ENCODE results near the gene CHST15. TPM values are rescaled to one million over a fixed set of nuclear protein-coding genes. Genes with fewer than 3 reads are reported as not detected.

CHST15 gene
- total and polyA plus RNA-seq, 8 donors: 2.6 to 30.4 (median 14.6) TPM

DNA sequence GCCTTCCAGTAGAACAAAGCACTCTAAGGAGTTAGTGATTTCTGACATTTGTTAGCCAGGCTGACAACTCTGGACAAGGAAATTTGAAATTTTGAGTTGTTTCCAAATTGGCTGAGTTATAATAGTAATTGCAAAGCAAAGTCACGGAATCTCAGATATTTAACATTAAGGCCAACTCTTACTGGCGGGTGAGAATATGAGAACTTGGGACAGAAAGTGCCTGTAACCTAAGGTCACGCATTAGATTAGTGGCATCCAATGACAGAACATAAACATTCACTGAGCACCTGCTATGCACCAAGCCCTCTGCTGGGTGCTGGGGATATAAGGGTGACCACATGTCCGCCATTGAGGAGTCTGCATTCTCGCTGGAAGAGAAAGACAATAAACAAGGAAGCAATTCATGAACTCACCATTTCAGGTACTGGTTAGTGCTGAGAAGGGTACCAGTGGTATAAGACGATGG is 45.5 kb upstream of the CHST15 start:
- Histone ChIP-seq H3K4me3 (no peak overlapping the region), H3K4me1 (peaks cover 0 to 14% (median 5%) of the 10 kb centered on the region in 4 donors), H3K27me3 (no peaks in the 10 kb centered on the region), H3K9me3 (peaks cover 0 to 8% (median 2%) of the 10 kb centered on the region in 4 donors), H3K27ac (peak overlapping the region in 4 of 5 donors; percentile 0 to 83 (median 45)), H3K36me3 (no peaks in the 10 kb centered on the region)
- TF ChIP-seq POLR2AphosphoS5 (IDR thresholded peaks at IDR 0.05) (peak in 2 of 3 donors; percentile 1 to 88), EP300 (IDR thresholded peaks at IDR 0.05) (peak; percentile 16)
- TF ChIP-seq, protein P1, sequence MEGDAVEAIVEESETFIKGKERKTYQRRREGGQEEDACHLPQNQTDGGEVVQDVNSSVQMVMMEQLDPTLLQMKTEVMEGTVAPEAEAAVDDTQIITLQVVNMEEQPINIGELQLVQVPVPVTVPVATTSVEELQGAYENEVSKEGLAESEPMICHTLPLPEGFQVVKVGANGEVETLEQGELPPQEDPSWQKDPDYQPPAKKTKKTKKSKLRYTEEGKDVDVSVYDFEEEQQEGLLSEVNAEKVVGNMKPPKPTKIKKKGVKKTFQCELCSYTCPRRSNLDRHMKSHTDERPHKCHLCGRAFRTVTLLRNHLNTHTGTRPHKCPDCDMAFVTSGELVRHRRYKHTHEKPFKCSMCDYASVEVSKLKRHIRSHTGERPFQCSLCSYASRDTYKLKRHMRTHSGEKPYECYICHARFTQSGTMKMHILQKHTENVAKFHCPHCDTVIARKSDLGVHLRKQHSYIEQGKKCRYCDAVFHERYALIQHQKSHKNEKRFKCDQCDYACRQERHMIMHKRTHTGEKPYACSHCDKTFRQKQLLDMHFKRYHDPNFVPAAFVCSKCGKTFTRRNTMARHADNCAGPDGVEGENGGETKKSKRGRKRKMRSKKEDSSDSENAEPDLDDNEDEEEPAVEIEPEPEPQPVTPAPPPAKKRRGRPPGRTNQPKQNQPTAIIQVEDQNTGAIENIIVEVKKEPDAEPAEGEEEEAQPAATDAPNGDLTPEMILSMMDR (IDR thresholded peaks at IDR 0.05): no peak
- intact Hi-C loops (cut with DNase I; ENCODE audit: low total_unique reads): no loop called here
- WGBS, 5 donors: 72 to 86% (median 82%) methylated on average over 6 of the region's 6 CpGs
- DNase-seq: no peak

DNA sequence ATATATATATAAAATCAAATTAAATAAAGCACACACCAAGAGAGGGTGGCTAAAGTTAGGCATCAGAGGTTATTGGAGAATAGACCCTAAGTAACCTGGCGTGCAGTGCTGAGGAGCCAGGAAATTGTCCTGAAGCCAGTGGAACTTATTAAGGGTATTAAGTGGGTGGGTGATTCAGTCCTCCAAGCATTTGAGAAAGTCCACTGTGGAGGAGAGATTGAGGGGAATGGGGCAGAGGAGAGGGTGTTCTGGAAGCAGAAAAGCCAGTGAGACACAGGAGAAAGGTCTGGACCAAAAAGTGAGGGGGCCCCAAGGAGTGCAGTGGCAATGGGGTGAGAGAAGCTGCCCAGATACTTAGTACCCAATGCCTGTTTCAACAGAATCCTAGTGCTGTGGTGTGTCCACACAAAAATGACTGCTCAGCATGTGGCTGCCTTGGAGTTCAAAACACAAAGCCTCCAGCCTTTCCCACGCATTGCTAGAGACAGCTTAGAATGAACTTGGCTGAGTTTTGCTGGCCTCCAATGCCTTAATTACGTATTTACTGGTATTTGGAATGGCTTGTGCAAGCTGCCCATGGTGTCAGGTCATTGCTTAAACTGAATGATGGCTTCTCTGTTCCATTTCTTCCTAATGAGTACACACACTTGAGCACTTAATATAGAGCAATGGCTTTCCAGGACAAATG is 44.9 kb upstream of the CHST15 start:
- Histone ChIP-seq H3K27ac (peak overlapping the region in 4 of 5 donors; percentile 54 to 84 (median 70)), H3K4me1 (peaks cover 0 to 14% (median 5%) of the 10 kb centered on the region in 4 donors), H3K9me3 (peaks cover 0 to 8% (median 2%) of the 10 kb centered on the region in 4 donors), H3K36me3 (no peaks in the 10 kb centered on the region), H3K27me3 (peaks cover 0 to 2% (median 0%) of the 10 kb centered on the region in 3 donors), H3K4me3 (no peak overlapping the region)
- TF ChIP-seq, protein P1 (IDR thresholded peaks at IDR 0.05): no peak
- TF ChIP-seq EP300 (IDR thresholded peaks at IDR 0.05): peak; percentile 90
- peak; percentile 73 to 95 (median 89) for TF ChIP-seq POLR2AphosphoS5 (IDR thresholded peaks at IDR 0.05)
- TF ChIP-seq POLR2A (IDR thresholded peaks at IDR 0.05): no peak
- 56 to 80% (median 78%) methylated on average over 3 of the region's 3 CpGs for WGBS, 5 donors
- DNase-seq: peak in 1 of 2 donors; percentile 47
- intact Hi-C loops (cut with DNase I; ENCODE audit: low total_unique reads): no loop called here

DNA sequence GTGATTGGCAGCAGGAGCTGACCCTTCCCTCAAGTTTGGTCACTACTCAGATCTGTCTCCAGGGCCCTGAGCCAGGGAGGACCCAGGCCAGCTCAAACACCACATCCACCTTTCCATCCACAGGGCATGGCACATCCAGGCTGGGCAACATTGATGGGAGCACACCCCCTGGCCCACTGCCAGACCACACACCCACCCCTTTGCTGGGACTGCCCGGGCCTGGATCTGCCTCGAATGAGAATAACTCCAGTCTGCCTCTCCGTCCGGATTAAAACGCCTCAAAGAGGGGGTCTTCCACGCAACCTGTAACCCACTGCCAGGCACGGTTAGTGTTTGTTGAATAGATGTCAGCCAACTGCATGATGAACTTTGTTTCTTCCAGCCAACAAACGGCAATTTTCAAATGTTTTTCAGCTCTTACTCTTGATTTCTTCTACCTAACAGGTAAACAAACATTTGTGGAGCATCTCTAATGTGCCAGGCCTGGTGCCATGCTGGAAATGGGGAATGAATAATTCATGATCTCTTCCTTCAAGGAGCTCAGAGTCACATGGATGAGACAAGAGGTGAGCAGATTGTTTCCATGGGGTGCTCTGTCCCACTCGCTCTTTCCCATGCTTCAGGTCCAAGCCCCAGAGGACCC is 41.0 kb upstream of the CHST15 start:
- no peak overlapping the region for H3K4me3 ChIP-seq
- no peak for TF ChIP-seq EP300 (IDR thresholded peaks at IDR 0.05)
- TF ChIP-seq POLR2AphosphoS5 (IDR thresholded peaks at IDR 0.05): no peak
- TF ChIP-seq POLR2A (IDR thresholded peaks at IDR 0.05): no peak
- TF ChIP-seq, protein P1 (IDR thresholded peaks at IDR 0.05): no peak
- WGBS, 5 donors: 85 to 90% (median 86%) methylated on average over 9 of the region's 9 CpGs

DNA sequence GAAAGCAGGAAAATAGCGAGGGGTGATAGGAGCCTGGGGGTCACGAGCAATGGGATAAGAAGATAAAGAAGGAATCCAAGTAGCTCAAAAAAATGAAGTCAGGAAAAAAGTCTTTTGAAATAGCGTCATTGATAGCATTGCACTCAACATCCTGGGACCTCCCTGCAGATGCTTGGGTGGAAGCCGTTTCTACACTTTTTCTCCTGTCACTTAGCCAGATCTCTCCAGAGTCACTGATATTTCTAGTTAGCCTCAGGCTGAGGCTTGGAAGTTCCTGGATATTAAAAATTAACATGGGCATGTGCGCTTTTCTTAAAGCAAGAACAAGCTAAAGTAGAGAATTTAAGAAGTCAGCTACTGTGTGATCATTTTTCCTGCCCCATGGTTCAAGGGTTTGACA is 39.5 kb upstream of the CHST15 start:
- Histone ChIP-seq H3K4me1 (peaks cover 0 to 5% (median 0%) of the 10 kb centered on the region in 4 donors), H3K4me3 (no peak overlapping the region), H3K36me3 (no peaks in the 10 kb centered on the region), H3K27me3 (peaks cover 0 to 2% (median 0%) of the 10 kb centered on the region in 3 donors), H3K27ac (no peak overlapping the region), H3K9me3 (no peaks in the 10 kb centered on the region)
- no peak for DNase-seq
- WGBS, 5 donors: 58 to 83% (median 64%) methylated on average over 5 of the region's 5 CpGs
- no peak for TF ChIP-seq EP300 (IDR thresholded peaks at IDR 0.05)
- TF ChIP-seq POLR2AphosphoS5 (IDR thresholded peaks at IDR 0.05): no peak
- no peak for TF ChIP-seq POLR2A (IDR thresholded peaks at IDR 0.05)
- TF ChIP-seq, protein P1 (IDR thresholded peaks at IDR 0.05): no peak
- intact Hi-C loops (cut with DNase I; ENCODE audit: low total_unique reads): no loop called here

More for the DNA sequence above, 41.0 kb upstream of the CHST15 start:
- DNase-seq: no peak
- Histone ChIP-seq H3K36me3 (no peaks in the 10 kb centered on the region), H3K9me3 (no peaks in the 10 kb centered on the region), H3K27ac (no peak overlapping the region), H3K27me3 (peaks cover 0 to 2% (median 0%) of the 10 kb centered on the region in 3 donors), H3K4me1 (peaks cover 0 to 8% (median 3%) of the 10 kb centered on the region in 4 donors)
- intact Hi-C loops (cut with DNase I; ENCODE audit: low total_unique reads): no loop called here
